Thyroid gland (tissue), 4 donors: ENCODE data around the gene EEFSEC.

Experiments used
- CTCF ChIP-seq, 6 experiments: fragments of 200-600 bp in 3 of 6; fragments of 450-650 bp in 3 of 6; sonication (generic) in 3 of 6; IDR thresholded peaks; one replicate each; pipeline ENCODE4 v1.5.1; 2016 to 2019; ENCODE audit warnings: antibody characterized with exemption in 6 of 6, mild to moderate bottlenecking in 2 of 6, inconsistent platforms in 1 of 6, moderate library complexity in 1 of 6
- POLR2A ChIP-seq, 2 donors: fragments of 450-650 bp; IDR thresholded peaks; one replicate each; pipeline ENCODE4 v1.6.1; 2017; ENCODE audit warnings: antibody characterized with exemption in 2 of 2, mild to moderate bottlenecking in 2 of 2, moderate library complexity in 1 of 2

- TF ChIP-seq POLR2A (IDR thresholded peaks at IDR 0.05) (no peak), CTCF (IDR thresholded peaks at IDR 0.05) (no peak)
Observed at GRCh38 chr3:128380295-128380694, 227.0 kb downstream of the EEFSEC start.
